GM23338 (cell line): ENCODE measurements around the gene LRRN4CL. TPM values are rescaled to one million over a fixed set of nuclear protein-coding genes. Genes with fewer than 3 reads are reported as not detected.

Experiments used
- ATAC-seq: fragments of 200-7000 bp; cut with Tn5 transposase; 3 replicates; pipeline ENCODE4 v1.9.1; 2020
- DNase-seq: peaks from one replicate; pipeline ENCODE4 v3.0.0-alpha.2; 2015; ENCODE audit warnings: low spot score
- H2AFZ ChIP-seq: fragments of 200-600 bp; sonication (generic); 2 replicates; pipeline ENCODE4 v1.8.0; 2016; ENCODE audit warnings: antibody characterized with exemption, mild to moderate bottlenecking, moderate library complexity
- H3F3A ChIP-seq: fragments of 200-600 bp; sonication (generic); replicated peaks from 2 replicates; pipeline ENCODE4 v1.8.0; 2017; ENCODE audit warnings: antibody characterized with exemption, mixed run types, low read depth
- H3K27ac ChIP-seq: fragments of 200-600 bp; sonication (generic); 2 replicates; pipeline ENCODE4 v1.6.1; 2016; ENCODE audit warnings: low read depth
- H3K27me3 ChIP-seq: fragments of 200-600 bp; sonication (generic); 2 replicates; pipeline ENCODE4 v1.8.0; 2016; ENCODE audit warnings: mild to moderate bottlenecking, mixed run types, moderate library complexity; ENCODE audit not compliant: insufficient read depth
- H3K36me3 ChIP-seq: fragments of 200-600 bp; sonication (generic); 2 replicates; pipeline ENCODE4 v1.8.0; 2016; ENCODE audit warnings: mild to moderate bottlenecking; ENCODE audit not compliant: insufficient read depth
- H3K4me1 ChIP-seq: fragments of 200-600 bp; sonication (generic); 2 replicates; pipeline ENCODE4 v1.8.0; 2016; ENCODE audit warnings: mild to moderate bottlenecking, moderate library complexity; ENCODE audit not compliant: insufficient read depth
- H3K4me2 ChIP-seq: fragments of 200-600 bp; sonication (generic); 2 replicates; pipeline ENCODE4 v1.7.1; 2017; ENCODE audit warnings: mixed run types
- H3K4me3 ChIP-seq: fragments of 200-600 bp; sonication (generic); 2 replicates; pipeline ENCODE4 v1.6.1; 2016; ENCODE audit warnings: mixed run types
- H3K79me2 ChIP-seq: fragments of 200-600 bp; sonication (generic); replicated peaks from 2 replicates; pipeline ENCODE4 v1.8.0; 2017; ENCODE audit warnings: mild to moderate bottlenecking; ENCODE audit not compliant: insufficient read depth
- H3K9me2 ChIP-seq: fragments of 200-600 bp; sonication (generic); 2 replicates; pipeline ENCODE4 v1.8.0; 2017; ENCODE audit not compliant: insufficient read depth
- H4K20me1 ChIP-seq: fragments of 200-600 bp; sonication (generic); replicated peaks from 2 replicates; pipeline ENCODE4 v1.8.0; 2017; ENCODE audit warnings: mild to moderate bottlenecking; ENCODE audit not compliant: insufficient read depth
- H3K27ac Mint-ChIP-seq: 2 replicates; pipeline ENCODE4 v1.8.0; 2020; ENCODE audit warnings: inconsistent platforms, mild to moderate bottlenecking, moderate library complexity, mixed read lengths
- H3K27me3 Mint-ChIP-seq: 3 replicates; pipeline ENCODE4 v1.8.0; 2022; ENCODE audit warnings: low read depth, mild to moderate bottlenecking, moderate library complexity, mixed read lengths, inconsistent platforms; ENCODE audit not compliant: insufficient read depth, poor library complexity
- H3K36me3 Mint-ChIP-seq: 3 replicates; pipeline ENCODE4 v1.8.0; 2021; ENCODE audit warnings: low read depth, mild to moderate bottlenecking, inconsistent platforms, moderate library complexity, mixed read lengths
- H3K4me1 Mint-ChIP-seq: 3 replicates; pipeline ENCODE4 v1.8.0; 2020; ENCODE audit warnings: mild to moderate bottlenecking, inconsistent platforms, mixed read lengths
- H3K4me3 Mint-ChIP-seq: 3 replicates; pipeline ENCODE4 v1.8.0; 2021; ENCODE audit warnings: moderate library complexity, mild to moderate bottlenecking, inconsistent platforms, mixed read lengths
- H3K9me3 Mint-ChIP-seq: 3 replicates; pipeline ENCODE4 v1.8.0; 2020; ENCODE audit warnings: moderate library complexity, mild to moderate bottlenecking, inconsistent platforms, mixed read lengths
- CREB1 ChIP-seq: fragments of 250-450 bp; sonication (Bioruptor Pico); IDR thresholded peaks from 2 replicates; pipeline ENCODE4 v1.5.0; 2020; ENCODE audit warnings: low read depth, mild to moderate bottlenecking, moderate library complexity
- EZH2 ChIP-seq: fragments of 200-600 bp; sonication (generic); IDR thresholded peaks from one replicate; pipeline ENCODE4 v1.8.0; 2017; ENCODE audit warnings: antibody characterized with exemption, mild to moderate bottlenecking, low read depth; ENCODE audit not compliant: unreplicated experiment
- EZH2phosphoT487 ChIP-seq: fragments of 200-600 bp; sonication (generic); IDR thresholded peaks from one replicate; pipeline ENCODE4 v1.8.1; 2018; ENCODE audit warnings: antibody characterized with exemption; ENCODE audit not compliant: unreplicated experiment
- JUNB ChIP-seq: IDR thresholded peaks from one replicate; pipeline ENCODE4 v1.6.1; 2016; ENCODE audit warnings: antibody characterized with exemption; ENCODE audit not compliant: unreplicated experiment
- POLR2AphosphoS5 ChIP-seq: IDR thresholded peaks from 2 replicates; pipeline ENCODE4 v1.6.1; 2016; ENCODE audit warnings: antibody characterized with exemption, low read depth
- REST ChIP-seq: IDR thresholded peaks from one replicate; pipeline ENCODE4 v1.6.1; 2018; ENCODE audit warnings: antibody characterized with exemption; ENCODE audit not compliant: unreplicated experiment
- STAT1 ChIP-seq: IDR thresholded peaks from one replicate; pipeline ENCODE4 v1.6.1; 2016; ENCODE audit warnings: antibody characterized with exemption; ENCODE audit not compliant: unreplicated experiment
- ZNF114 ChIP-seq: fragments of 250-450 bp; sonication (Bioruptor Pico); IDR thresholded peaks from 2 replicates; pipeline ENCODE4 v1.5.0; 2020; ENCODE audit warnings: mild to moderate bottlenecking, moderate library complexity
- ZNF331 ChIP-seq: fragments of 250-450 bp; sonication (Bioruptor Pico); IDR thresholded peaks from 2 replicates; pipeline ENCODE4 v1.5.0; 2020; ENCODE audit warnings: low read depth, mild to moderate bottlenecking, moderate library complexity
- ZNF462 ChIP-seq: fragments of 250-450 bp; sonication (Bioruptor Pico); IDR thresholded peaks from 2 replicates; pipeline ENCODE4 v1.5.0; 2020; ENCODE audit warnings: mild to moderate bottlenecking, moderate library complexity
- polyA plus RNA-seq: library from polyadenylated mRNA; unstranded; fragments of >200 nt; fragmentation: Nextera tagmentation; extraction: Ambion mirVana; gene quantifications from 2 replicates; pipeline ENCODE4 v1.2.1, GENCODE V29; 2016
- total RNA-seq: library from RNA; depleted of rRNA; stranded (reverse); fragments of >200 nt; shearing (Covaris generic); gene quantifications from 2 replicates; pipeline ENCODE4 v1.2.3, GENCODE V29; 2014
- TF ChIP-seq, protein P1 (sequence below): IDR thresholded peaks from 2 replicates; pipeline ENCODE4 v1.6.1; 2016; ENCODE audit warnings: antibody characterized with exemption

The LRRN4CL gene
- total and polyA plus RNA-seq, 2 experiments from 2014 or later, result 0.08 to 0.21 TPM

DNA sequence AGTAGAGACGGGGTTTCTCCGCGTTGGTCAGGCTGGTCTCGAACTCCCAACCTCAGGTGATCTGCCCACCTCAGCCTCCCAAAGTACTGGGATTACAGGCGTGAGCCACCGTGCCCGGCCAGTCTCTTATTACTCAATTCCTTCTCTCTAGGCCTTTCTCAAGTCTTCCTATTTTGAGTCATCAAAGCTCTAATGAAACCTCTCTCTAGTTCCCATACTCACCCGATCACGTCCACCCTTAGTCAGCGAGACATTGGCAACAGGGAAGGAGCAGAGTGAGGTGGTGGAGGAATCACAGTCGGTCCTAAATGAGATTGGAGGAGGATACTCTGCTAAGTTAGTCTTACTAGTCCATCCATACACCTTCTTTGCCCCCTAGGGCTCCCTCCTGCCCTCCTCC lies 12.9 kb upstream of the LRRN4CL start:
- Histone ChIP-seq H3K27me3 (no peaks in the 10 kb centered on the region), H3F3A (peaks cover 19% of the 10 kb centered on the region), H3K27ac (no peak overlapping the region), H3K79me2 (peaks cover 9% of the 10 kb centered on the region), H3K4me1 (peaks cover 3% of the 10 kb centered on the region), H4K20me1 (no peaks in the 10 kb centered on the region; the same call in 1 of the 2 replicates), H2AFZ (no peak overlapping the region), H3K36me3 (peaks cover 11% of the 10 kb centered on the region), H3K4me2 (no peak overlapping the region), H3K4me3 (no peak overlapping the region), H3K9me2 (no peaks in the 10 kb centered on the region)
- no peak for DNase-seq
- Mint-ChIP-seq H3K9me3 (no peaks in the 10 kb centered on the region), H3K4me3 (no peak overlapping the region), H3K36me3 (peaks cover 38% of the 10 kb centered on the region), H3K4me1 (peaks cover 9% of the 10 kb centered on the region), H3K27me3 (peaks cover 10% of the 10 kb centered on the region), H3K27ac (no peak overlapping the region)
- TF ChIP-seq, protein P1, sequence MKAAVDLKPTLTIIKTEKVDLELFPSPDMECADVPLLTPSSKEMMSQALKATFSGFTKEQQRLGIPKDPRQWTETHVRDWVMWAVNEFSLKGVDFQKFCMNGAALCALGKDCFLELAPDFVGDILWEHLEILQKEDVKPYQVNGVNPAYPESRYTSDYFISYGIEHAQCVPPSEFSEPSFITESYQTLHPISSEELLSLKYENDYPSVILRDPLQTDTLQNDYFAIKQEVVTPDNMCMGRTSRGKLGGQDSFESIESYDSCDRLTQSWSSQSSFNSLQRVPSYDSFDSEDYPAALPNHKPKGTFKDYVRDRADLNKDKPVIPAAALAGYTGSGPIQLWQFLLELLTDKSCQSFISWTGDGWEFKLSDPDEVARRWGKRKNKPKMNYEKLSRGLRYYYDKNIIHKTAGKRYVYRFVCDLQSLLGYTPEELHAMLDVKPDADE, result no peak
- no peak for TF ChIP-seq JUNB
- TF ChIP-seq EZH2phosphoT487, result no peak
- no peak for TF ChIP-seq CREB1 (CRISPR knock-in tag)
- no peak for TF ChIP-seq REST
- TF ChIP-seq ZNF462 (CRISPR knock-in tag), result no peak
- no peak for TF ChIP-seq STAT1
- TF ChIP-seq ZNF114, result no peak
- no peak for TF ChIP-seq EZH2
- no peak for TF ChIP-seq ZNF331 (CRISPR knock-in tag)
- no peak for TF ChIP-seq POLR2AphosphoS5
- ATAC-seq, result no peak
